ENCODE data around the gene STOML3. TPM values are rescaled to one million over a fixed set of nuclear protein-coding genes. Genes with fewer than 3 reads are reported as not detected.
A peak's percentile ranks its signal among the peaks of the same experiment; 100 is the strongest.

The STOML3 gene
- total RNA-seq, 1 experiment from 2014 or later, result not detected

DNA sequence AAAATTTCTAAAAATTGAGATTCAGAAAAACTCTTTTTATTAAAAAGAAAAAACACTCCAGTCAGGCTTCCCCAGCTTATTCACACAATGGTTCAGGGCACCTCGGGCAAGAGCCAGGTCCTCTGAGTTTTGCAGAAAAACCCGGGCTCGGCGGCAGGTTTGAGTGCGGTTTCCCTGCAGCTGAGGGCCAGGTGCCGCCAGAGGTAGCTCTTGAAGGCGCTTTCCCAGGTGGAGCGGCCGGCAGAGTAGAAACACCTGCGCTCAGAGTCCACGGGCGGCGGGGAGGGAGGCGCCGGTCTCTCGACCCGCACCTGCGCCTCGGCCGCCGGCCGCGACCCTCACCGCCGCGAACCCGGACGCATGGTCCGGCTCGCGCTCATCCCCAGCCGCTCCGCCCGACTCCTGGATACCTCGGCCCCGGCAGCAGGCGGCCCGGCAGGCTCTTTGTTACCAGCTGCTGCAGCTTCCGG is 46.8 kb upstream of the STOML3 start:
- Mint-ChIP-seq H3K4me3 (peak overlapping the region; percentile 92), H3K27me3 (ENCODE audit: low read depth) (no peaks in the 10 kb centered on the region), H3K36me3 (peaks cover 5% of the 10 kb centered on the region; the same call in 1 of the 2 replicates), H3K9me3 (no peaks in the 10 kb centered on the region), H3K4me1 (peaks cover 34% of the 10 kb centered on the region), H3K27ac (peak overlapping the region; percentile 70; the same call in 1 of the 2 replicates)
- TF ChIP-seq ZNF423 (CRISPR knock-in tag; IDR thresholded peaks at IDR 0.05) (no peak), KAT7 (CRISPR knock-in tag; IDR thresholded peaks at IDR 0.05; ENCODE audit: borderline replicate concordance) (0 out of 2 replicates have a peak, but pooled peaks have one; percentile 28), GRHL2 (CRISPR knock-in tag; IDR thresholded peaks at IDR 0.05; ENCODE audit: insufficient replicate concordance, severe bottlenecking) (no peak), ETV6 (CRISPR knock-in tag; IDR thresholded peaks at IDR 0.05) (peak; percentile 14; the same call in 1 of the 2 replicates), TCF7 (CRISPR knock-in tag; IDR thresholded peaks at IDR 0.05; ENCODE audit: low read depth) (0 out of 2 replicates have a peak, but pooled peaks have one; percentile 60), FOXP1 (CRISPR knock-in tag; IDR thresholded peaks at IDR 0.05; ENCODE audit: borderline replicate concordance) (peak; percentile 73; the same call in 1 of the 2 replicates)
- TF ChIP-seq, protein P1, sequence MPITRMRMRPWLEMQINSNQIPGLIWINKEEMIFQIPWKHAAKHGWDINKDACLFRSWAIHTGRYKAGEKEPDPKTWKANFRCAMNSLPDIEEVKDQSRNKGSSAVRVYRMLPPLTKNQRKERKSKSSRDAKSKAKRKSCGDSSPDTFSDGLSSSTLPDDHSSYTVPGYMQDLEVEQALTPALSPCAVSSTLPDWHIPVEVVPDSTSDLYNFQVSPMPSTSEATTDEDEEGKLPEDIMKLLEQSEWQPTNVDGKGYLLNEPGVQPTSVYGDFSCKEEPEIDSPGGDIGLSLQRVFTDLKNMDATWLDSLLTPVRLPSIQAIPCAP (CRISPR knock-in tag; IDR thresholded peaks at IDR 0.05), result peak; percentile 68; the same call in 1 of the 2 replicates
- ChIA-PET POLR2A (interaction anchor here (1.0 to 1.8 kb wide), 4 partner anchors 9 to 13 kb away, joined by 3 to 10 read pairs (median 5); no protein-coding TSS in a partner anchor), CTCF (interaction anchor here (0.9 to 1.5 kb wide), 3 partner anchors 10 to 25 kb away, joined by 3 to 6 read pairs (median 6); no protein-coding TSS in a partner anchor)
- ATAC-seq (no peak; the same call in 1 of the 2 replicates), DNase-seq (ENCODE audit: low spot score) (no peak)

DNA sequence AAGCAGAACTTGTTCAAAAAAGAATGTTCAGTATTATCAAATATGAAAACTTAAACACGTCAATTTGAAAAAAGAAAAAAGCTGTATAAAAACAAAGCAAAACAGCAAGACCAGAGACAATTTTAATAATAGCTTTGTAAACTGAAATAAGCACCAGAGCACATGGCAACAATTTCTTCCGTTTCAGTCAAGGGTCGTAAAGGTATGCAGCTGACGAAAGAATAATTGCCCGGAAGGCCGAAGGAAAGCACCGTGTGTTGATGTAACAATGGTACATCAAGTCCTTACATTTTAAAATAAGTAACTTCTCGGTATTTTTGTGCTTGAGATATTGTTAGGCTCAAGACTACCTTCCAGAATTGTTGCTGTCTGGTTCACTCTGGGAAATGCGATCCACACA is 45.6 kb upstream of the STOML3 start:
- CTCF ChIA-PET, result interaction anchor here (1.0 kb wide), 1 partner anchor 10 kb away, joined by 3 read pairs; no protein-coding TSS in a partner anchor
- TF ChIP-seq, protein P2, sequence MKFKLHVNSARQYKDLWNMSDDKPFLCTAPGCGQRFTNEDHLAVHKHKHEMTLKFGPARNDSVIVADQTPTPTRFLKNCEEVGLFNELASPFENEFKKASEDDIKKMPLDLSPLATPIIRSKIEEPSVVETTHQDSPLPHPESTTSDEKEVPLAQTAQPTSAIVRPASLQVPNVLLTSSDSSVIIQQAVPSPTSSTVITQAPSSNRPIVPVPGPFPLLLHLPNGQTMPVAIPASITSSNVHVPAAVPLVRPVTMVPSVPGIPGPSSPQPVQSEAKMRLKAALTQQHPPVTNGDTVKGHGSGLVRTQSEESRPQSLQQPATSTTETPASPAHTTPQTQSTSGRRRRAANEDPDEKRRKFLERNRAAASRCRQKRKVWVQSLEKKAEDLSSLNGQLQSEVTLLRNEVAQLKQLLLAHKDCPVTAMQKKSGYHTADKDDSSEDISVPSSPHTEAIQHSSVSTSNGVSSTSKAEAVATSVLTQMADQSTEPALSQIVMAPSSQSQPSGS (CRISPR knock-in tag; IDR thresholded peaks at IDR 0.05; ENCODE audit: borderline replicate concordance, low read depth), result no peak
- TF ChIP-seq GABPB1 (CRISPR knock-in tag; IDR thresholded peaks at IDR 0.05) (peak; percentile 57; the same call in 1 of the 2 replicates), ZNF219 (CRISPR knock-in tag; IDR thresholded peaks at IDR 0.05; ENCODE audit: borderline replicate concordance) (no peak), JAZF1 (CRISPR knock-in tag; IDR thresholded peaks at IDR 0.05) (no peak)
- TF ChIP-seq, protein P3, sequence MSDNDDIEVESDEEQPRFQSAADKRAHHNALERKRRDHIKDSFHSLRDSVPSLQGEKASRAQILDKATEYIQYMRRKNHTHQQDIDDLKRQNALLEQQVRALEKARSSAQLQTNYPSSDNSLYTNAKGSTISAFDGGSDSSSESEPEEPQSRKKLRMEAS (CRISPR knock-in tag; IDR thresholded peaks at IDR 0.05), result peak; percentile 55; the same call in 1 of the 2 replicates
- POLR2A ChIA-PET, result interaction anchor here (0.7 to 1.8 kb wide), 2 partner anchors 12 to 1753 kb away, joined by 3 to 10 read pairs; no protein-coding TSS in a partner anchor
- H3K4me1 Mint-ChIP-seq, result peaks cover 37% of the 10 kb centered on the region
- peak overlapping the region; percentile 92 for H3K4me3 Mint-ChIP-seq
- ATAC-seq (no peak), DNase-seq (ENCODE audit: low spot score) (no peak)
- H3K36me3 Mint-ChIP-seq, result peaks cover 5% of the 10 kb centered on the region
- peak overlapping the region; percentile 70; the same call in 1 of the 2 replicates for H3K27ac Mint-ChIP-seq
- H3K9me3 Mint-ChIP-seq, result no peaks in the 10 kb centered on the region
- H3K27me3 Mint-ChIP-seq (ENCODE audit: low read depth), result no peaks in the 10 kb centered on the region

DNA sequence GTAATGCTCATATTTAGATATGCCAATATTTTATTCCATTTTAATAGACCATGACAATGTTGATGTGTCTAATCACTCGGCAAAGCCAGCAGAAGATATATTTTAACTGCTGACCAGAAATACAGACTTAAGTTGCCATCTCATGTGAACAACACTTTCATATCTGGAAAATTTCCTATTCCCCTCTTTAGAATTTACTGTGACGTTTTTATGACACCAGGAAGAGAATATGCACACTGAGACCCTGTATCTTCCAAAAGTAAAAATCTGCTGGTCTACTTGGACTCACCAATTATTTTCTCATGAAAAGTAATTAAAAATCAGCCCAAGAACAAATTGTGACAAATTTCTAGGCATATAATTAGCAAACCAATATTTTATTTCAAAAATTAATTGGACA is 45.2 kb upstream of the STOML3 start:
- ATAC-seq, result no peak
- Mint-ChIP-seq H3K36me3 (peaks cover 5% of the 10 kb centered on the region), H3K27me3 (ENCODE audit: low read depth) (no peaks in the 10 kb centered on the region), H3K9me3 (no peaks in the 10 kb centered on the region), H3K4me3 (peak overlapping the region; percentile 92), H3K27ac (no peak overlapping the region), H3K4me1 (peaks cover 37% of the 10 kb centered on the region)
- POLR2A ChIA-PET, result interaction anchor here (1.4 kb wide), 1 partner anchor 9 kb away, joined by 3 read pairs; no protein-coding TSS in a partner anchor
- CTCF ChIA-PET, result interaction anchor here (1.0 to 1.1 kb wide), 2 partner anchors 10 to 11 kb away, joined by 3 read pairs; no protein-coding TSS in a partner anchor
- no peak for DNase-seq (ENCODE audit: low spot score)
- TF ChIP-seq FOXK1 (CRISPR knock-in tag; IDR thresholded peaks at IDR 0.05) (no peak), JUN (CRISPR knock-in tag; IDR thresholded peaks at IDR 0.05) (no peak), TP53 (CRISPR knock-in tag; IDR thresholded peaks at IDR 0.05) (no peak), ATF1 (CRISPR knock-in tag; IDR thresholded peaks at IDR 0.05) (no peak), ZNF317 (CRISPR knock-in tag; IDR thresholded peaks at IDR 0.05; ENCODE audit: borderline replicate concordance, low read depth) (no peak), RELA (CRISPR knock-in tag; IDR thresholded peaks at IDR 0.05; ENCODE audit: borderline replicate concordance) (no peak), TEAD1 (CRISPR knock-in tag; IDR thresholded peaks at IDR 0.05) (no peak), ESRRA (CRISPR knock-in tag; IDR thresholded peaks at IDR 0.05; ENCODE audit: borderline replicate concordance) (no peak), MXD4 (CRISPR knock-in tag; IDR thresholded peaks at IDR 0.05; ENCODE audit: borderline replicate concordance) (no peak), JAZF1 (CRISPR knock-in tag; IDR thresholded peaks at IDR 0.05) (no peak)
- TF ChIP-seq, protein P4, sequence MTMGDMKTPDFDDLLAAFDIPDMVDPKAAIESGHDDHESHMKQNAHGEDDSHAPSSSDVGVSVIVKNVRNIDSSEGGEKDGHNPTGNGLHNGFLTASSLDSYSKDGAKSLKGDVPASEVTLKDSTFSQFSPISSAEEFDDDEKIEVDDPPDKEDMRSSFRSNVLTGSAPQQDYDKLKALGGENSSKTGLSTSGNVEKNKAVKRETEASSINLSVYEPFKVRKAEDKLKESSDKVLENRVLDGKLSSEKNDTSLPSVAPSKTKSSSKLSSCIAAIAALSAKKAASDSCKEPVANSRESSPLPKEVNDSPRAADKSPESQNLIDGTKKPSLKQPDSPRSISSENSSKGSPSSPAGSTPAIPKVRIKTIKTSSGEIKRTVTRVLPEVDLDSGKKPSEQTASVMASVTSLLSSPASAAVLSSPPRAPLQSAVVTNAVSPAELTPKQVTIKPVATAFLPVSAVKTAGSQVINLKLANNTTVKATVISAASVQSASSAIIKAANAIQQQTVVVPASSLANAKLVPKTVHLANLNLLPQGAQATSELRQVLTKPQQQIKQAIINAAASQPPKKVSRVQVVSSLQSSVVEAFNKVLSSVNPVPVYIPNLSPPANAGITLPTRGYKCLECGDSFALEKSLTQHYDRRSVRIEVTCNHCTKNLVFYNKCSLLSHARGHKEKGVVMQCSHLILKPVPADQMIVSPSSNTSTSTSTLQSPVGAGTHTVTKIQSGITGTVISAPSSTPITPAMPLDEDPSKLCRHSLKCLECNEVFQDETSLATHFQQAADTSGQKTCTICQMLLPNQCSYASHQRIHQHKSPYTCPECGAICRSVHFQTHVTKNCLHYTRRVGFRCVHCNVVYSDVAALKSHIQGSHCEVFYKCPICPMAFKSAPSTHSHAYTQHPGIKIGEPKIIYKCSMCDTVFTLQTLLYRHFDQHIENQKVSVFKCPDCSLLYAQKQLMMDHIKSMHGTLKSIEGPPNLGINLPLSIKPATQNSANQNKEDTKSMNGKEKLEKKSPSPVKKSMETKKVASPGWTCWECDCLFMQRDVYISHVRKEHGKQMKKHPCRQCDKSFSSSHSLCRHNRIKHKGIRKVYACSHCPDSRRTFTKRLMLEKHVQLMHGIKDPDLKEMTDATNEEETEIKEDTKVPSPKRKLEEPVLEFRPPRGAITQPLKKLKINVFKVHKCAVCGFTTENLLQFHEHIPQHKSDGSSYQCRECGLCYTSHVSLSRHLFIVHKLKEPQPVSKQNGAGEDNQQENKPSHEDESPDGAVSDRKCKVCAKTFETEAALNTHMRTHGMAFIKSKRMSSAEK (CRISPR knock-in tag; IDR thresholded peaks at IDR 0.05; ENCODE audit: borderline replicate concordance), result no peak
- TF ChIP-seq, protein P5, sequence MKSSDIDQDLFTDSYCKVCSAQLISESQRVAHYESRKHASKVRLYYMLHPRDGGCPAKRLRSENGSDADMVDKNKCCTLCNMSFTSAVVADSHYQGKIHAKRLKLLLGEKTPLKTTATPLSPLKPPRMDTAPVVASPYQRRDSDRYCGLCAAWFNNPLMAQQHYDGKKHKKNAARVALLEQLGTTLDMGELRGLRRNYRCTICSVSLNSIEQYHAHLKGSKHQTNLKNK (CRISPR knock-in tag; IDR thresholded peaks at IDR 0.05), result no peak
- TF ChIP-seq, protein P6, sequence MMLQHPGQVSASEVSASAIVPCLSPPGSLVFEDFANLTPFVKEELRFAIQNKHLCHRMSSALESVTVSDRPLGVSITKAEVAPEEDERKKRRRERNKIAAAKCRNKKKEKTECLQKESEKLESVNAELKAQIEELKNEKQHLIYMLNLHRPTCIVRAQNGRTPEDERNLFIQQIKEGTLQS (CRISPR knock-in tag; conservative IDR thresholded peaks at IDR 0.05), result no peak
